ENCODE data around the gene HSPBP1.

The HSPBP1 gene

DNA sequence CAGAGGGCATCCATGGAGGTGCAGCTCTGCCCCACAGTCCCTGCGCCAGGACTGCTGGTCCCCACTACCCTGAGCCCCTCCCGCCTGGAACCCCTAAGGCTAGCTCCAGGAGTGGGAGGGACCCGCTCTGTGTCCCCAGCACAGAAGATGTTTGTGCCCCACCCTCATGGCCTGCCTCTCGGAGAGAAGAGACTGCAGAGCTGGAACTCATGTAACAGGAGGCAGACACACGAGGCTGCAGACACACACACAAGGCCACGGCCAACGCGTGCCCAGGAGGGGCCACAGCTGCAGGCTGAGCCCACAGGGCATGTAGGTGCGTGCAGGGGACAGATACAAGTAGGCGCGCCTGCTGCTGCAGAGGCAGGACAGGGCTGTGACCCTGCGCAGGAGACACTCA is 40.9 kb downstream of the HSPBP1 start:
- H3K4me3 ChIP-seq (ENCODE audit: low read depth, low read length), result no peak overlapping the region
- DNase-seq (ENCODE audit: low read depth), result no peak
- TF ChIP-seq, protein P1, sequence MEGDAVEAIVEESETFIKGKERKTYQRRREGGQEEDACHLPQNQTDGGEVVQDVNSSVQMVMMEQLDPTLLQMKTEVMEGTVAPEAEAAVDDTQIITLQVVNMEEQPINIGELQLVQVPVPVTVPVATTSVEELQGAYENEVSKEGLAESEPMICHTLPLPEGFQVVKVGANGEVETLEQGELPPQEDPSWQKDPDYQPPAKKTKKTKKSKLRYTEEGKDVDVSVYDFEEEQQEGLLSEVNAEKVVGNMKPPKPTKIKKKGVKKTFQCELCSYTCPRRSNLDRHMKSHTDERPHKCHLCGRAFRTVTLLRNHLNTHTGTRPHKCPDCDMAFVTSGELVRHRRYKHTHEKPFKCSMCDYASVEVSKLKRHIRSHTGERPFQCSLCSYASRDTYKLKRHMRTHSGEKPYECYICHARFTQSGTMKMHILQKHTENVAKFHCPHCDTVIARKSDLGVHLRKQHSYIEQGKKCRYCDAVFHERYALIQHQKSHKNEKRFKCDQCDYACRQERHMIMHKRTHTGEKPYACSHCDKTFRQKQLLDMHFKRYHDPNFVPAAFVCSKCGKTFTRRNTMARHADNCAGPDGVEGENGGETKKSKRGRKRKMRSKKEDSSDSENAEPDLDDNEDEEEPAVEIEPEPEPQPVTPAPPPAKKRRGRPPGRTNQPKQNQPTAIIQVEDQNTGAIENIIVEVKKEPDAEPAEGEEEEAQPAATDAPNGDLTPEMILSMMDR (IDR thresholded peaks at IDR 0.05; ENCODE audit: control insufficient read depth, extremely low read depth, insufficient read depth), result no peak

DNA sequence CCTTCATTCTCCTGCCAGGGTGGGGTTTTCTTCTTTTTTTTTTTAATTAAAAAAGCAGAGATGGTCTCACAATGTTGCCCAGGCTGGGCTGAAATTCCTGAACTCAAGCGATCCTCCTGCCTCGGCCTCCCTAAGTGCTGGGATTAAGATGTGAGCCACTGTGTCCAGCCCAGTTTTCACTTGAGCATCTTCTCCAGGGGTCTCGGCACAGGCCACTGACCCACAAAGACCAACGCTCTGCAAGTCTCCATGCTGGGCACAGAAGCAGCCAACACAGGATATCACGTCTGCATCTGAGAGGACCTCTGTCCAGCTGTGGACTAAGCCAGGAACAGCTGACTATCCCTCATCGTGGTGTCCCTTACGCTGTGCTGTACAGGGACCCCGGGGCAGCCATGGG is 41.9 kb downstream of the HSPBP1 start:
- TF ChIP-seq, protein P1 (IDR thresholded peaks at IDR 0.05; ENCODE audit: control insufficient read depth, extremely low read depth, insufficient read depth), result no peak
- no peak for DNase-seq (ENCODE audit: low read depth)
- no peak overlapping the region for H3K4me3 ChIP-seq (ENCODE audit: low read depth, low read length)

DNA sequence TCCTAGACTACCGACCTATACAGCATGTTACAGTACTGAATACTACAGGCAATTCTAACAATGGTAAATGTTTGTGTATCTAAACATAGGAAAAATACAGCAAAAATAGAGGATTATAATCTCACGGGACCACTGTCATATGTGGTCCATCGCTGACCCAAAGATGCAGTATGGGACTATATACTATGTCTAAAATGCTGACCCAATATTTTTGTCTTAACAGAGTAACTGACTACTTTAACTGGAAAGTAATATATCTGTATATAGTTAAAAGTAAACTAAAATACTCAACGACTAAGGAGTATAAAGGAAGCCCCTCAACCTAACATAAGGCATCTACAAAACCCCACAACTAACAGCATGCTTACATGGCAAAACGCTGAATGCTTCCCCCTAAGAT is 46.9 kb downstream of the HSPBP1 start:
- DNase-seq (ENCODE audit: low read depth), result no peak
- TF ChIP-seq, protein P1 (IDR thresholded peaks at IDR 0.05; ENCODE audit: control insufficient read depth, extremely low read depth, insufficient read depth), result no peak
- no peak overlapping the region for H3K4me3 ChIP-seq (ENCODE audit: low read depth, low read length)

DNA sequence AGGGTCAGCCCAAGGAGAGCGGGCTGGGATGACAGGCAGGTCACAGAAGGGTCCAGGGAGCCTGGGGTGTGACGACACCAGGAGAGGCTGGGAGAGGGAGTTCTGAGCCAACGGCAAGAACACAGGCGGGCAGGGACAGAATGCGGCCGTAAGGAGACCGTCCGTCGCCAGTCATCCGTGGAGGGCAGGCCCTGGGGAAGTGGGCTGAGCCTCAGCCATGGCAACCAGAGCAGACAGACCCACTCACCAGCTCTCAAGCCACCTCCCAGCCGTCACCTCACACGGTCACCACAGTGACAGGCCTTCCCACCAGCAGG is 47.7 kb downstream of the HSPBP1 start:
- TF ChIP-seq, protein P1 (IDR thresholded peaks at IDR 0.05; ENCODE audit: control insufficient read depth, extremely low read depth, insufficient read depth), result no peak

DNA sequence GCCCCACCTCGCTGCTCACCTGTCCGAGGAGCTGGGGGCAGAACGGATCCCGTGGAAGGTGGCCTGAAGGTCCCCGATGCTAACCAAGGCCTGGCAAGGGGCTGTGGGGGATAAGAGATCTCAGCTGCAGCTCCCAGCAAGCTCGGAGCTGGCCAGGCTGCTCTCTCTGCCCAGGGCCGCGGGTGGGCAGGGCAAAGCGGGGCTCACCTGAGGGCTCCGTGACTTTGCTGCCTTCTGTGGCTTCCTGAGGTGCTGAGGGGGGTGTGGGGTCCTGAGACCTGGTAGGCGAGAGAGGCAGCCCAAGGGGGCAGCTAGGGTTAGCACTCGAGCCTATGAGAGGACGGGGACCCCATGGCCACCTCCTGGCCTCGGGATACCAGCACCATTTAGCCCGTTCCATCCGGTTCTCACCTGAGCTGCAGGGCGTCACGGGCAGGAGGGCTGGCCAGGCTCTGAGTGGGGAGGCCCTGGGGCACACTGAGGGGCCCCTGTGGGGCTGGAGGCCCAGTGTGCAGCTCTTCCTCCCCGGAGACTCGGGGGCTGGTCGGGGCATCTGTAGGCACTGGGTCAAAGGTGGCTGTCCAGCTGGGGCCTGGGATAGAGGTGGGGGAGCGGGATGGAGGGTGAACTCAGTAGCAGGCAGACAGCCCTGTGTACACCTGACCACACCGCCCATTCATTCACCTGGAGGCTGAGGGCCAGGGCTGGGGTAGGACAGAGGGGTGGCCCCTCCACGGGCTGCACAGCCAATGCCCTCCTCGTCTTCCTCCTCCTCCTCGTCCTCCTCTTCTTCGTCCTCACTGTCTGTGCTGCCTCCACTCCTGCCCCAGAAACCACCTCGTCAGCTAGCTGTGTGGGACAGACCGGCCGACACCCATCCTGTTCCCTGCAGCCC is 48.3 kb downstream of the HSPBP1 start:
- DNase-seq (ENCODE audit: low read depth), result no peak
- H3K4me3 ChIP-seq (ENCODE audit: low read depth, low read length), result no peak overlapping the region
- TF ChIP-seq, protein P1 (IDR thresholded peaks at IDR 0.05; ENCODE audit: control insufficient read depth, extremely low read depth, insufficient read depth), result no peak

More for the DNA sequence above, 47.7 kb downstream of the HSPBP1 start:
- H3K4me3 ChIP-seq (ENCODE audit: low read depth, low read length), result no peak overlapping the region
- DNase-seq (ENCODE audit: low read depth), result no peak

DNA sequence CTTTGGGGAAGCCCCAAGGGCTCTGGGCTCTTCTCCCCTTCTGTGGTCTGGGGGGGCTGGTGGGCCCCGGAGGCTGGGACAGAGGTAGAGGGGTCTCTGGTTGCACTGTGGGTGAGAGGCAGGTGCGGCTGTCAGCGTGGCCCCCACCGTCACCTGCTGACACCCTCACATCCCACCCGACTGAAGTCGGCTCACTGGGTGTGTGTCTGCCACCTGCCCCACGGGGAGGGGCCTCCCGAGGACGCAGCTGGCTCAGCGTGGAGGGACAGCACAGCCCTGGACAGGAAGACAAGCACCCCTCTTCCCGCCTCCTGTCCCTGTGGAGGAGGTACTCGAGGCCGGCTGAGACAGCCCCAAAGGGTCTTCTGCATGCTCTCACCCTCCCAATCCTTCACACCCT is 49.1 kb downstream of the HSPBP1 start:
- no peak for DNase-seq (ENCODE audit: low read depth)
- TF ChIP-seq, protein P1 (IDR thresholded peaks at IDR 0.05; ENCODE audit: control insufficient read depth, extremely low read depth, insufficient read depth), result no peak

DNA sequence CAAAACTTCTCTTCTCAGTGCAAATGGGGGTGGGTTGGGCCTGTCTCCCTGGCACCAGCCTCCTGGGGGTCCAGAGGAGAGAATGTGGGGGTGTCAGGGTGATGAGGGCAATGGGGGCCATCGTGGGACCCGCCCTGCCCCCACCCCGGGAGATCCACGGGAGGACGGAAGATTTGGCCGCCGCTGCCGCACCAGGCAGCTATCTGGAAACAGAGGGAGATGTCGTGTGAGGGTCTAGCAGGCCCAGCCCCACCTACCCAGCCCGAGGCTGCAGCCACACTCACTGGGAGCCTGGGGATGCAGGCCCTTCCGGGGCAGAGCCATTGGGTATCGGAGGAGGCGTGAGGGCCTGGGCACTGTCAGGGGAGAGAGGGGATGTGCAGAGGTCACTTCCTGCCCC is 49.6 kb downstream of the HSPBP1 start:
- no peak for DNase-seq (ENCODE audit: low read depth)
- TF ChIP-seq, protein P1 (IDR thresholded peaks at IDR 0.05; ENCODE audit: control insufficient read depth, extremely low read depth, insufficient read depth), result no peak
- no peak overlapping the region for H3K4me3 ChIP-seq (ENCODE audit: low read depth, low read length)

More for the DNA sequence above, 49.1 kb downstream of the HSPBP1 start:
- no peak overlapping the region for H3K4me3 ChIP-seq (ENCODE audit: low read depth, low read length)

Measured in LNCaP clone FGC (cell line).